HCT116 (cell line): ENCODE results near the gene SF3A2. TPM values are rescaled to one million over a fixed set of nuclear protein-coding genes. Genes with fewer than 3 reads are reported as not detected.

ENCODE experiments used
- ATAC-seq: fragments of 200-7000 bp; cut with Tn5 transposase; 2 replicates; pipeline ENCODE4 v1.9.1; 2020; ENCODE audit warnings: mild to moderate bottlenecking, moderate library complexity
- BruUV-seq: library from RNA; stranded (reverse); fragments of 400-500 nt; replicated peaks from 2 replicates; lab custom pipeline; 2021; lab: Mats Ljungman, UMichigan
- CTCF ChIA-PET: fragments of 300-600 bp; sonication (Branson Sonifier 250); formaldehyde crosslinking; loops from one replicate; lab custom pipeline; 2021; ENCODE audit warnings: antibody characterized with exemption; lab: Charles Lee
- POLR2A ChIA-PET: fragments of 300-600, 350-600 bp; sonication (Branson Sonifier 250); formaldehyde crosslinking; loops from one replicate; lab custom pipeline; 2021; ENCODE audit warnings: antibody characterized with exemption; lab: Charles Lee
- RAD21 ChIA-PET, 2 experiments: fragments of 300-600 bp; sonication (Branson Sonifier 250); formaldehyde crosslinking; loops; one replicate each; lab custom pipeline; 2023; ENCODE audit warnings: low total read pairs in 2 of 2; ENCODE audit not compliant: uncharacterized antibody in 2 of 2, unreplicated experiment in 2 of 2, low non-redundant PET in 1 of 2; lab: Charles Lee
- DNase-seq: peaks from one replicate; pipeline ENCODE4 v3.0.0-alpha.2; 2010; ENCODE audit warnings: low read depth, low spot score
- H2AFZ ChIP-seq: fragments of 200-600 bp; shearing (Covaris generic), sonication (generic); 2 replicates; pipeline ENCODE4 v1.6.1; 2017; ENCODE audit warnings: low read depth, mixed run types, mixed read lengths, antibody characterized with exemption, low read length; ENCODE audit not compliant: poor library complexity, severe bottlenecking
- H3K27ac ChIP-seq: 2 replicates; pipeline ENCODE4 v1.5.1; 2012; ENCODE audit warnings: low read depth, low read length
- H3K27me3 ChIP-seq: fragments of 200-600 bp; sonication (generic); 2 replicates; pipeline ENCODE4 v1.6.1; 2016; ENCODE audit warnings: mixed run types, low read length, mixed read lengths; ENCODE audit not compliant: insufficient read depth
- H3K36me3 ChIP-seq, 2 experiments: fragments of 200-500 bp in 1 of 2; fragments of 200-600 bp in 1 of 2; sonication (Bioruptor generic) in 1 of 2; sonication (generic) in 1 of 2; 2 replicates each; pipeline versions ENCODE4 v1.5.1 to v1.6.1; 2014 to 2016; ENCODE audit warnings: low read length in 2 of 2, inconsistent platforms in 1 of 2, mixed read lengths in 1 of 2, mixed run types in 1 of 2; ENCODE audit not compliant: insufficient read depth in 2 of 2, control insufficient read depth in 1 of 2
- H3K4me1 ChIP-seq, 2 experiments: fragments of 200-600 bp in 1 of 2; sonication (generic) in 1 of 2; 2 replicates each; pipeline versions ENCODE4 v1.5.1 to v1.6.1; 2012 to 2017; ENCODE audit warnings: low read length in 2 of 2, inconsistent platforms in 1 of 2, mild to moderate bottlenecking in 1 of 2, mixed read lengths in 1 of 2, mixed run types in 1 of 2, moderate library complexity in 1 of 2; ENCODE audit not compliant: insufficient read depth in 2 of 2, control insufficient read depth in 1 of 2
- H3K4me2 ChIP-seq: fragments of 200-600 bp; sonication (generic); 2 replicates; pipeline ENCODE4 v1.6.1; 2017; ENCODE audit warnings: mixed run types, low read length, mixed read lengths
- H3K4me3 ChIP-seq, 2 experiments: fragments of 200-600 bp in 1 of 2; sonication (generic) in 1 of 2; replicated peaks in 1 of 2; 2 replicates each; pipeline ENCODE4 v1.5.1; 2011 to 2016; ENCODE audit warnings: low read length in 2 of 2, control low read depth in 1 of 2, low read depth in 1 of 2, mild to moderate bottlenecking in 1 of 2, mixed read lengths in 1 of 2, mixed run types in 1 of 2
- H3K79me2 ChIP-seq: fragments of 200-600 bp; sonication (generic); 2 replicates; pipeline ENCODE4 v1.6.1; 2017; ENCODE audit warnings: mild to moderate bottlenecking, mixed run types, low read length, moderate library complexity, mixed read lengths; ENCODE audit not compliant: insufficient read depth
- H3K9ac ChIP-seq: fragments of 200-600 bp; sonication (generic); 2 replicates; pipeline ENCODE4 v1.6.1; 2016; ENCODE audit warnings: low read length, mixed read lengths
- H3K9me2 ChIP-seq: fragments of 200-600 bp; sonication (generic), shearing (Covaris generic); 2 replicates; pipeline ENCODE4 v1.6.1; 2017; ENCODE audit warnings: mixed run types, mild to moderate bottlenecking, moderate library complexity; ENCODE audit not compliant: insufficient read depth
- H3K9me3 ChIP-seq, 2 experiments: fragments of 200-500 bp in 1 of 2; fragments of 200-600 bp in 1 of 2; sonication (Bioruptor generic) in 1 of 2; sonication (generic) in 1 of 2; 2 replicates each; pipeline ENCODE4 v1.6.1; 2014 to 2017; ENCODE audit warnings: low read length in 2 of 2, mixed read lengths in 2 of 2, inconsistent platforms in 1 of 2, low read depth in 1 of 2, mild to moderate bottlenecking in 1 of 2, mixed run types in 1 of 2, moderate library complexity in 1 of 2; ENCODE audit not compliant: control insufficient read depth in 1 of 2, insufficient read depth in 1 of 2
- H4K20me1 ChIP-seq: fragments of 200-600 bp; sonication (generic), shearing (Covaris generic); 2 replicates; pipeline ENCODE4 v1.6.1; 2017; ENCODE audit warnings: mixed run types, mild to moderate bottlenecking, moderate library complexity; ENCODE audit not compliant: insufficient read depth
- CEBPB ChIP-seq: IDR thresholded peaks from 2 replicates; pipeline ENCODE4 v1.6.1; 2012; ENCODE audit warnings: low read depth
- CTCF ChIP-seq, 3 experiments: fragments of 200-600 bp in 1 of 3; sonication (generic) in 1 of 3; IDR thresholded peaks in 2 of 3; conservative IDR thresholded peaks in 1 of 3; 2 replicates each; pipeline ENCODE4 v1.5.1; 2012 to 2017; ENCODE audit warnings: low read depth in 2 of 3, low read length in 2 of 3, antibody characterized with exemption in 1 of 3, borderline replicate concordance in 1 of 3, control low read depth in 1 of 3, mild to moderate bottlenecking in 1 of 3, mixed read lengths in 1 of 3, mixed run types in 1 of 3, moderate library complexity in 1 of 3; ENCODE audit not compliant: insufficient read depth in 1 of 3
- JUND ChIP-seq: IDR thresholded peaks from 2 replicates; pipeline ENCODE4 v1.6.1; 2012
- POLR2A ChIP-seq: IDR thresholded peaks from 2 replicates; pipeline ENCODE4 v1.7.0; 2011; ENCODE audit warnings: borderline replicate concordance; ENCODE audit not compliant: insufficient read depth, insufficient read length; ENCODE audit errors: extremely low read depth
- POLR2AphosphoS5 ChIP-seq: IDR thresholded peaks from 2 replicates; pipeline ENCODE4 v1.6.1; 2011; ENCODE audit warnings: mild to moderate bottlenecking, low read depth, low read length, moderate library complexity
- REST ChIP-seq: IDR thresholded peaks from 2 replicates; pipeline ENCODE4 v1.6.1; 2012; ENCODE audit warnings: low read depth
- SIN3A ChIP-seq: IDR thresholded peaks from 2 replicates; pipeline ENCODE4 v1.6.1; 2012; ENCODE audit warnings: low read depth
- SP1 ChIP-seq: IDR thresholded peaks from 2 replicates; pipeline ENCODE4 v1.6.1; 2012; ENCODE audit warnings: low read depth
- TCF7L2 ChIP-seq: IDR thresholded peaks from 2 replicates; pipeline ENCODE4 v1.7.0; 2011; ENCODE audit warnings: borderline replicate concordance, inconsistent platforms; ENCODE audit not compliant: insufficient read depth, insufficient read length; ENCODE audit errors: extremely low read depth
- ZBTB33 ChIP-seq: IDR thresholded peaks from 2 replicates; pipeline ENCODE4 v1.6.1; 2011; ENCODE audit warnings: mild to moderate bottlenecking, low read length, moderate library complexity; ENCODE audit not compliant: insufficient replicate concordance; ENCODE audit errors: extremely low read depth
- intact Hi-C: fragments of 100-400 bp; cut with micrococcal nuclease; formaldehyde crosslinking; loops from 2 replicates; pipeline ENCODE4 v1.10.0; 2022
- total RNA-seq: library from RNA; stranded (reverse); gene quantifications from one replicate; pipeline ENCODE4 v1.2.1, GENCODE V29; 2021; ENCODE audit not compliant: unreplicated experiment

SF3A2 gene
- total RNA-seq, 1 experiment from 2014 or later, result 166 TPM

DNA sequence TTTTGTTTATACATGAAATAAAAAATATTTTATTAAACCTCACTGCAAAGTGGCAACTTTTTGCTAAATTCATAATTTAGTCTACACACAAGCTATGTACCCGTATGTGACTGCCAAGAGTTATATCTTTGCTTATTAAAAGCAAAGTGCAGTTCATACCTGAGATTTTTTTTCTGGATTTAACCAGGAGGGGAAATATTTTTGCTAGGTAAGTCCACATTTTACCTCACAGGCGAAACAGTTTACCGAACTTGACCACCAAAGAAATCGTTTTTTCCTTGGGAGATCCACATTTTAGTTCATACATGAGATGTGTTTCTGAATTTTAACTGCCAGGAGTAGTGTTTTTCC is 31.8 kb downstream of the SF3A2 start (continued):
- TF ChIP-seq REST (no peak), SP1 (no peak), JUND (no peak), TCF7L2 (no peak), CTCF (IDR thresholded peaks at IDR 0.05 in 2 of 3, conservative IDR thresholded peaks at IDR 0.05 in 1 of 3; ENCODE audit: borderline replicate concordance in 1 of 3, insufficient read depth in 1 of 3, low read depth in 2 of 3, low read length in 2 of 3) (no peak), POLR2AphosphoS5 (no peak), CEBPB (no peak), SIN3A (no peak)

GRCh38 chr19:2268861-2269243 is 32.2 kb downstream of the SF3A2 start:
- H3K4me2 ChIP-seq, result peak overlapping the region; percentile 87
- RAD21 ChIA-PET, result no interaction called here
- CTCF ChIA-PET, result no interaction called here
- H3K9me2 ChIP-seq, result no peaks in the 10 kb centered on the region
- peak overlapping the region; percentile 53 for H3K27ac ChIP-seq
- peak overlapping the region; percentile 74 for H2AFZ ChIP-seq
- no peaks in the 10 kb centered on the region for H3K9me3 ChIP-seq
- H3K9ac ChIP-seq, result peak overlapping the region; percentile 55
- no peaks in the 10 kb centered on the region for H3K27me3 ChIP-seq
- BruUV-seq, result no TSS peak
- intact Hi-C loops, result loop anchor here (5.0 kb wide), 1 partner anchor 102 kb away; no protein-coding TSS in a partner anchor
- no peak for TF ChIP-seq ZBTB33
- no peak for TF ChIP-seq POLR2A
- H4K20me1 ChIP-seq, result peaks cover 18% of the 10 kb centered on the region; the same call in 1 of the 2 replicates
- no peak for ATAC-seq
- peak overlapping the region; percentile 42 to 57 for H3K4me3 ChIP-seq
- H3K79me2 ChIP-seq, result peaks cover 44% of the 10 kb centered on the region
- DNase-seq, result no peak
- peaks cover 17 to 42% of the 10 kb centered on the region in 2 experiments for H3K4me1 ChIP-seq
- POLR2A ChIA-PET, result no interaction called here
- H3K36me3 ChIP-seq, result peaks cover 11 to 22% of the 10 kb centered on the region in 2 experiments; a peak in 2 of 4 replicates
